HepG2 (cell line): ENCODE measurements around the gene ANKRD27. TPM values are rescaled to one million over a fixed set of nuclear protein-coding genes. Genes with fewer than 3 reads are reported as not detected.
A peak's percentile ranks its signal among the peaks of the same experiment; 100 is the strongest.

Experiments used
- CSRNP2 ChIP-seq: sonication (generic); formaldehyde crosslinking; conservative IDR thresholded peaks from 2 replicates; pipeline ENCODE4 v1.8.0; 2022; ENCODE audit warnings: low read depth, missing genetic modification reagents
- CTCF ChIP-seq: sonication (generic); formaldehyde crosslinking; IDR thresholded peaks from 2 replicates; pipeline ENCODE4 v1.5.0; 2020; ENCODE audit warnings: mild to moderate bottlenecking, missing genetic modification reagents, moderate library complexity
- DPF2 ChIP-seq: sonication (generic); formaldehyde crosslinking; IDR thresholded peaks from 2 replicates; pipeline ENCODE4 v1.4.0; 2020; ENCODE audit warnings: mild to moderate bottlenecking, low read depth, missing genetic modification reagents, borderline replicate concordance
- EHMT2 ChIP-seq: fragments of 200-600 bp; sonication (generic); IDR thresholded peaks from 2 replicates; pipeline ENCODE4 v1.7.0; 2017; ENCODE audit warnings: antibody characterized with exemption, low read depth, low read length, borderline replicate concordance
- HOXA7 ChIP-seq: sonication (generic); formaldehyde crosslinking; IDR thresholded peaks from 2 replicates; pipeline ENCODE4 v1.8.1; 2022; ENCODE audit warnings: mild to moderate bottlenecking, missing genetic modification reagents, moderate library complexity
- MATR3 ChIP-seq: sonication (generic); formaldehyde crosslinking; IDR thresholded peaks from 2 replicates; pipeline ENCODE4 v1.4.0; 2020; ENCODE audit warnings: missing genetic modification reagents
- RELA ChIP-seq: sonication (generic); formaldehyde crosslinking; IDR thresholded peaks from 2 replicates; pipeline ENCODE4 v1.4.0; 2020; ENCODE audit warnings: missing genetic modification reagents
- SIX4 ChIP-seq: sonication (generic); formaldehyde crosslinking; IDR thresholded peaks from 2 replicates; pipeline ENCODE4 v1.4.0; 2020; ENCODE audit warnings: missing genetic modification reagents
- TERF1 ChIP-seq: sonication (generic); formaldehyde crosslinking; IDR thresholded peaks from 2 replicates; pipeline ENCODE4 v1.8.0; 2022; ENCODE audit warnings: mild to moderate bottlenecking, missing genetic modification reagents, moderate library complexity
- THAP11 ChIP-seq: IDR thresholded peaks from 2 replicates; pipeline ENCODE4 v1.6.1; 2016; ENCODE audit warnings: missing biosample characterization, missing genetic modification reagents
- ZNF275 ChIP-seq: sonication (generic); formaldehyde crosslinking; IDR thresholded peaks from 2 replicates; pipeline ENCODE4 v1.8.0; 2022; ENCODE audit warnings: missing genetic modification reagents, mild to moderate bottlenecking, inconsistent platforms, borderline replicate concordance
- ZNF280D ChIP-seq: sonication (generic); formaldehyde crosslinking; IDR thresholded peaks from 2 replicates; pipeline ENCODE4 v1.5.1; 2020; ENCODE audit warnings: mild to moderate bottlenecking, missing genetic modification reagents
- ZNF282 ChIP-seq: fragments of 450-650 bp; IDR thresholded peaks from 2 replicates; pipeline ENCODE4 v1.6.1; 2018; ENCODE audit not compliant: partially characterized antibody
- ZNF383 ChIP-seq: sonication (generic); formaldehyde crosslinking; IDR thresholded peaks from 2 replicates; pipeline ENCODE4 v1.4.0; 2020; ENCODE audit warnings: missing genetic modification reagents, mild to moderate bottlenecking, borderline replicate concordance
- ZNF770 ChIP-seq: sonication (generic); formaldehyde crosslinking; IDR thresholded peaks from 2 replicates; pipeline ENCODE4 v1.5.0; 2020; ENCODE audit warnings: mild to moderate bottlenecking, missing genetic modification reagents
- ZSCAN12 ChIP-seq: sonication (generic); formaldehyde crosslinking; IDR thresholded peaks from 2 replicates; pipeline ENCODE4 v1.9.0; 2021; ENCODE audit warnings: mild to moderate bottlenecking, missing genetic modification reagents
- ZSCAN20 ChIP-seq: sonication (generic); formaldehyde crosslinking; IDR thresholded peaks from 2 replicates; pipeline ENCODE4 v1.4.0; 2020; ENCODE audit warnings: missing genetic modification reagents, mild to moderate bottlenecking, borderline replicate concordance
- polyA plus RNA-seq, 8 experiments: library from polyadenylated mRNA; depleted of rRNA in 3 of 8; stranded (reverse) in 7 of 8; unstranded in 1 of 8; fragments of >200 nt; fragmentation: Illumina TruSeq in 4 of 8; extraction: Trizol in 4 of 8; gene quantifications; 2 replicates each; pipeline versions ENCODE4 v1.2.1 to v1.2.3, GENCODE V29; 2011 to 2016; ENCODE audit warnings: low read depth in 4 of 8, missing spikeins in 1 of 8, mixed read lengths in 1 of 8; ENCODE audit not compliant: insufficient read depth in 1 of 8
- total RNA-seq, 5 experiments: library from RNA; depleted of rRNA; stranded (reverse); fragments of >200 nt; fragmentation: Illumina TruSeq; extraction: Trizol; gene quantifications; 2 replicates each; pipeline ENCODE4 v1.2.3, GENCODE V29; 2016; ENCODE audit warnings: low read depth in 1 of 5

ANKRD27 gene
- total and polyA plus RNA-seq, 2 of the 13 experiments (the other 11 are each of a cell fraction or from before 2014, with no cell fraction given) = 22.2 to 23.7 TPM

- no peak; the same call in 1 of the 2 replicates for TF ChIP-seq ZNF770 (CRISPR knock-in tag)
- TF ChIP-seq ZNF282 = no peak
- no peak for TF ChIP-seq CTCF (CRISPR knock-in tag)
- TF ChIP-seq MATR3 = no peak
- no peak for TF ChIP-seq DPF2
- no peak for TF ChIP-seq EHMT2
- no peak for TF ChIP-seq ZNF275 (CRISPR knock-in tag)
- no peak for TF ChIP-seq ZSCAN20
- TF ChIP-seq CSRNP2 (CRISPR knock-in tag) = no peak
- no peak for TF ChIP-seq HOXA7 (CRISPR knock-in tag)
- TF ChIP-seq ZNF280D (CRISPR knock-in tag) = 0 out of 2 replicates have a peak, but pooled peaks have one; percentile 50
- no peak for TF ChIP-seq RELA (CRISPR knock-in tag)
- TF ChIP-seq THAP11 (CRISPR knock-in tag) = 0 out of 2 replicates have a peak, but pooled peaks have one; percentile 15
- no peak for TF ChIP-seq ZNF383 (CRISPR knock-in tag)
- TF ChIP-seq TERF1 (CRISPR knock-in tag) = no peak
- no peak for TF ChIP-seq ZSCAN12 (CRISPR knock-in tag)
- TF ChIP-seq SIX4 (CRISPR knock-in tag) = no peak
Observed at GRCh38 chr19:32674931-32675719, at the start of gene ANKRD27 (continued).
